ENCODE results near the gene EYS.

EYS gene

GRCh38 chr6:64912966-64913365 is 794.1 kb downstream of the EYS start:
- H3K4me3 ChIP-seq (ENCODE audit: insufficient read depth in 1 of 2, low read depth in 1 of 2, low read length in 2 of 2), result no peak overlapping the region
- H4K8ac ChIP-seq (ENCODE audit: low read length), result no peak overlapping the region
- no CpG with 5 or more reads among the region's 1 CpG for WGBS
- no peaks in the 10 kb centered on the region for H3K4me1 ChIP-seq (ENCODE audit: control insufficient read depth, insufficient read depth, low read depth, low read length)
- H3K4ac ChIP-seq (ENCODE audit: low read depth in 1 of 2, low read length in 2 of 2), result no peak overlapping the region
- H3K79me1 ChIP-seq (replicated peaks; ENCODE audit: low read length, poor library complexity, severe bottlenecking), result no peaks in the 10 kb centered on the region
- H2AFZ ChIP-seq (ENCODE audit: low read depth, low read length), result no peak overlapping the region
- DNase-seq, result no peak
- H3K36me3 ChIP-seq (ENCODE audit: control insufficient read depth in 1 of 2, insufficient read depth in 2 of 2, low read depth in 1 of 2, low read length in 2 of 2), result no peaks in the 10 kb centered on the region
- no peak overlapping the region for H2BK120ac ChIP-seq (ENCODE audit: low read depth, low read length)
- H4K91ac ChIP-seq (ENCODE audit: low read length), result no peak overlapping the region
- no peak overlapping the region for H3K4me2 ChIP-seq (ENCODE audit: low read length, poor library complexity, severe bottlenecking)
- no peak overlapping the region for H3K27ac ChIP-seq (ENCODE audit: low read length, poor library complexity, severe bottlenecking)
- H2BK12ac ChIP-seq (ENCODE audit: low read length in 2 of 2), result no peak overlapping the region
- H2BK5ac ChIP-seq (ENCODE audit: low read depth, low read length, poor library complexity, severe bottlenecking), result no peak overlapping the region
- no peak overlapping the region for H3K18ac ChIP-seq (ENCODE audit: low read depth in 1 of 2, low read length in 2 of 2)
- no peaks in the 10 kb centered on the region for H3K27me3 ChIP-seq (ENCODE audit: control insufficient read depth in 1 of 2, insufficient read depth in 1 of 2, low read length in 2 of 2)
- no peak overlapping the region for H2BK15ac ChIP-seq (ENCODE audit: low read depth, poor library complexity, severe bottlenecking)
- no peak overlapping the region for H3K14ac ChIP-seq (ENCODE audit: low read length in 2 of 2)
- no peaks in the 10 kb centered on the region for H3K9me3 ChIP-seq (ENCODE audit: control insufficient read depth, low read length)
- no peak overlapping the region for H3K23ac ChIP-seq (ENCODE audit: low read length in 2 of 2)
- H3K9ac ChIP-seq (ENCODE audit: low read length), result no peak overlapping the region
- H2AK5ac ChIP-seq (ENCODE audit: low read length, severe bottlenecking), result no peak overlapping the region

GRCh38 chr6:64908104-64908503 is 798.9 kb downstream of the EYS start:
- Histone ChIP-seq H3K4ac (ENCODE audit: low read depth in 1 of 2, low read length in 2 of 2) (no peak overlapping the region), H3K4me2 (ENCODE audit: low read length, poor library complexity, severe bottlenecking) (no peak overlapping the region), H3K4me1 (ENCODE audit: control insufficient read depth, insufficient read depth, low read depth, low read length) (no peaks in the 10 kb centered on the region), H3K27me3 (ENCODE audit: control insufficient read depth in 1 of 2, insufficient read depth in 1 of 2, low read length in 2 of 2) (no peaks in the 10 kb centered on the region), H3K4me3 (ENCODE audit: insufficient read depth in 1 of 2, low read depth in 1 of 2, low read length in 2 of 2) (no peak overlapping the region), H3K9me3 (ENCODE audit: control insufficient read depth, low read length) (no peaks in the 10 kb centered on the region), H3K23ac (ENCODE audit: low read length in 2 of 2) (no peak overlapping the region), H2BK15ac (ENCODE audit: low read depth, poor library complexity, severe bottlenecking) (no peak overlapping the region), H2BK12ac (ENCODE audit: low read length in 2 of 2) (peak overlapping the region in 1 of 2 experiments; percentile 39), H2AFZ (ENCODE audit: low read depth, low read length) (no peak overlapping the region), H3K14ac (ENCODE audit: low read length in 2 of 2) (no peak overlapping the region), H3K79me1 (replicated peaks; ENCODE audit: low read length, poor library complexity, severe bottlenecking) (no peaks in the 10 kb centered on the region), H2BK5ac (ENCODE audit: low read depth, low read length, poor library complexity, severe bottlenecking) (peak overlapping the region; percentile 3), H2BK120ac (ENCODE audit: low read depth, low read length) (peak overlapping the region; percentile 34), H3K36me3 (ENCODE audit: control insufficient read depth in 1 of 2, insufficient read depth in 2 of 2, low read depth in 1 of 2, low read length in 2 of 2) (no peaks in the 10 kb centered on the region), H4K8ac (ENCODE audit: low read length) (no peak overlapping the region), H4K91ac (ENCODE audit: low read length) (peak overlapping the region; percentile 27), H2AK5ac (ENCODE audit: low read length, severe bottlenecking) (no peak overlapping the region), H3K27ac (ENCODE audit: low read length, poor library complexity, severe bottlenecking) (no peak overlapping the region), H3K9ac (ENCODE audit: low read length) (no peak overlapping the region), H3K18ac (ENCODE audit: low read depth in 1 of 2, low read length in 2 of 2) (no peak overlapping the region)
- 97% methylated on average over 7 of the region's 7 CpGs for WGBS
- no peak for DNase-seq

GRCh38 chr6:64904616-64905015 is 802.4 kb downstream of the EYS start:
- Histone ChIP-seq H3K27ac (ENCODE audit: low read length, poor library complexity, severe bottlenecking) (no peak overlapping the region), H3K14ac (ENCODE audit: low read length in 2 of 2) (no peak overlapping the region), H4K8ac (ENCODE audit: low read length) (no peak overlapping the region), H3K18ac (ENCODE audit: low read depth in 1 of 2, low read length in 2 of 2) (no peak overlapping the region), H2BK12ac (ENCODE audit: low read length in 2 of 2) (no peak overlapping the region), H3K79me1 (replicated peaks; ENCODE audit: low read length, poor library complexity, severe bottlenecking) (no peaks in the 10 kb centered on the region), H2BK15ac (ENCODE audit: low read depth, poor library complexity, severe bottlenecking) (no peak overlapping the region), H3K23ac (ENCODE audit: low read length in 2 of 2) (no peak overlapping the region), H2BK5ac (ENCODE audit: low read depth, low read length, poor library complexity, severe bottlenecking) (no peak overlapping the region), H3K9me3 (ENCODE audit: control insufficient read depth, low read length) (no peaks in the 10 kb centered on the region), H2AFZ (ENCODE audit: low read depth, low read length) (no peak overlapping the region), H4K91ac (ENCODE audit: low read length) (no peak overlapping the region), H3K9ac (ENCODE audit: low read length) (no peak overlapping the region), H2AK5ac (ENCODE audit: low read length, severe bottlenecking) (no peak overlapping the region), H3K4me2 (ENCODE audit: low read length, poor library complexity, severe bottlenecking) (no peak overlapping the region), H3K4me3 (ENCODE audit: insufficient read depth in 1 of 2, low read depth in 1 of 2, low read length in 2 of 2) (no peak overlapping the region), H2BK120ac (ENCODE audit: low read depth, low read length) (no peak overlapping the region), H3K27me3 (ENCODE audit: control insufficient read depth in 1 of 2, insufficient read depth in 1 of 2, low read length in 2 of 2) (no peaks in the 10 kb centered on the region), H3K4ac (ENCODE audit: low read depth in 1 of 2, low read length in 2 of 2) (no peak overlapping the region), H3K36me3 (ENCODE audit: control insufficient read depth in 1 of 2, insufficient read depth in 2 of 2, low read depth in 1 of 2, low read length in 2 of 2) (no peaks in the 10 kb centered on the region), H3K4me1 (ENCODE audit: control insufficient read depth, insufficient read depth, low read depth, low read length) (no peaks in the 10 kb centered on the region)
- 100% methylated on average over 1 of the region's 2 CpGs for WGBS
- no peak for DNase-seq

- Histone ChIP-seq H3K79me1 (replicated peaks; ENCODE audit: low read length, poor library complexity, severe bottlenecking) (no peaks in the 10 kb centered on the region), H3K18ac (ENCODE audit: low read depth in 1 of 2, low read length in 2 of 2) (no peak overlapping the region), H2BK120ac (ENCODE audit: low read depth, low read length) (no peak overlapping the region)
Observed at GRCh38 chr6:64902596-64902995, 804.4 kb downstream of the EYS start.

More at GRCh38 chr6:64902596-64902995, 804.4 kb downstream of the EYS start:
- DNase-seq, result no peak
- Histone ChIP-seq H2BK12ac (ENCODE audit: low read length in 2 of 2) (no peak overlapping the region), H3K14ac (ENCODE audit: low read length in 2 of 2) (no peak overlapping the region), H4K8ac (ENCODE audit: low read length) (no peak overlapping the region), H2BK15ac (ENCODE audit: low read depth, poor library complexity, severe bottlenecking) (no peak overlapping the region), H3K4ac (ENCODE audit: low read depth in 1 of 2, low read length in 2 of 2) (no peak overlapping the region), H2AFZ (ENCODE audit: low read depth, low read length) (no peak overlapping the region), H3K4me3 (ENCODE audit: insufficient read depth in 1 of 2, low read depth in 1 of 2, low read length in 2 of 2) (no peak overlapping the region), H3K9me3 (ENCODE audit: control insufficient read depth, low read length) (no peaks in the 10 kb centered on the region), H3K27ac (ENCODE audit: low read length, poor library complexity, severe bottlenecking) (no peak overlapping the region), H3K23ac (ENCODE audit: low read length in 2 of 2) (no peak overlapping the region), H3K36me3 (ENCODE audit: control insufficient read depth in 1 of 2, insufficient read depth in 2 of 2, low read depth in 1 of 2, low read length in 2 of 2) (no peaks in the 10 kb centered on the region), H3K9ac (ENCODE audit: low read length) (no peak overlapping the region), H3K4me2 (ENCODE audit: low read length, poor library complexity, severe bottlenecking) (no peak overlapping the region), H3K4me1 (ENCODE audit: control insufficient read depth, insufficient read depth, low read depth, low read length) (no peaks in the 10 kb centered on the region), H4K91ac (ENCODE audit: low read length) (no peak overlapping the region), H2BK5ac (ENCODE audit: low read depth, low read length, poor library complexity, severe bottlenecking) (no peak overlapping the region), H2AK5ac (ENCODE audit: low read length, severe bottlenecking) (no peak overlapping the region), H3K27me3 (ENCODE audit: control insufficient read depth in 1 of 2, insufficient read depth in 1 of 2, low read length in 2 of 2) (no peaks in the 10 kb centered on the region)

Measured in mesenchymal stem cell (in vitro differentiated cells and primary cell).